ENCODE data around the gene POLR2L.

The POLR2L gene

DNA sequence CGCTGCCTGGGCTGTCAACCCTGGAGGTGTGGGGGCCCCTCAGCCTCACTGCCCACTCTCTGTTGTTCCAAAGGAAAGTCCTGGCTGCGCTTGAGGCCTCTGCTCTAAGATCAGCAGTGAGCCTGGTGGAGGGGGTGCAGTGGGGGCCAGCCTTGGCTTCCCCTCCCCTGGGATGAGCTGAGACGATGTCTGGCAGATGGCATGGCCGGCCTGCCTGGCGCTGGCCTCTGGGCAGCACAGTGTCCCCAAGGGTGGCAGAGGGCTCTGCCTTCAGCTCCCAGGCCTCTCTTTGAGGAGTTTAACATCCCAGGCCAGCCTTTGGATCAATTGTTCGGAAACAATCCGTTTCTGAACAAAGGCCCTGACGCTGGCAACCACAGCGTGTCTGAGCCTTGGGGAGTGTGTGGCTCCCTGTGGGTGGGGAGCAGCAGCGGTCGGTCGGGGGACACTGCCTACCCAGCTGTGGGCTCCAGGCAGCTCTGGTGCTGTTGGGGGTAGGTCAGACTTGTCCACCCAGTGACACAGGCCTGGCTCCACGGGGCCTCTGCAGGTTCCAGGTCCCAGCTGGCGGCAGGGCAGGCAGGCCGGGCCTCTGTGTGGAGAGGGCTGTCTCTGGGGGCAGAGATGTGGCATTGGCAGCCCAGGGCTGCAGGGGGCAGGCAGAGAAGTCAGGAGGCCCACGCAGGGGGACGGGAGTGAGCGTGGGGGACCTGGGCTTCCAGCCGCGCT lies 12.4 kb upstream of the POLR2L start:
- TF ChIP-seq POLR2A (IDR thresholded peaks at IDR 0.05; ENCODE audit: low read length) (no peak), GATA1 (IDR thresholded peaks at IDR 0.05; ENCODE audit: low read depth, low read length) (no peak)
- DNase-seq, result no peak

DNA sequence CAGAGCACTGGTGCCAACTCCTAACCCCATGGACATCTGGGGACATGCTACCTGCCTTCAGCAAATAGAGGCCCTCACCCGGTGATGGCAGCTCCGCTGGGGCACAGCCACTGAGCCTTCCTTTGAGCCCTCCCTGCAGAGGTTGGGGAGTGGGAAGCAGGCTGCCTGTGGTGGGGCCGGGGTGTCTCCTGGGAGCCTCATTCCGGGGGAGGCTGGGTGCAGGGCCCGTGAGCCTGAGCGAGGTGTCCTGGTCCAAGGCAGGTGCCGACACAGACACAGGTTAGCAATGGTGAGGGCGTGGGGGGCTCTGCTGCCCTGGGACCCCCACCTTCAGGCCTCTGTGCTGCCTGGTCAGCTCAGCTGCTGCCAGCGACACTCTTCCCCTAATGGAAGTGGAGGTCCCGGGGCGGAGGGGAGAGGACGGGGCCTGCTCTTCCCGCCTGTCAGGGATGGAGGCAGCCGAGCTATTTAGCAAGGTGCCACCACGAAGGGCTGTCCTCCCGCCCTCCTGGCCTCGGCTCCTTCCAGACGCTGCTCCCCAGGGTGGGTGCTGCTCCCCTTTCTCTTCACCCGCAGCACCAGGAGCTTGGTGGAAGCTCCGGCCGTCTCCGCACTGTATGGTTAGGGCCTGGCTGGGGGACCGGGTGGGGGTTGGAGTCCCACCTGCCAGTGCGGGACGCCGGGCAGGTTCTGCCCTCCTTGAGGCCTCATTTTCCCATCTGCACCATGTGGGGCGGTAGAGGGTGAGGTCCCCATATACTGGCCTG lies 11.5 kb upstream of the POLR2L start:
- no peak for DNase-seq
- TF ChIP-seq POLR2A (IDR thresholded peaks at IDR 0.05; ENCODE audit: low read length) (no peak), GATA1 (IDR thresholded peaks at IDR 0.05; ENCODE audit: low read depth, low read length) (no peak)

DNA sequence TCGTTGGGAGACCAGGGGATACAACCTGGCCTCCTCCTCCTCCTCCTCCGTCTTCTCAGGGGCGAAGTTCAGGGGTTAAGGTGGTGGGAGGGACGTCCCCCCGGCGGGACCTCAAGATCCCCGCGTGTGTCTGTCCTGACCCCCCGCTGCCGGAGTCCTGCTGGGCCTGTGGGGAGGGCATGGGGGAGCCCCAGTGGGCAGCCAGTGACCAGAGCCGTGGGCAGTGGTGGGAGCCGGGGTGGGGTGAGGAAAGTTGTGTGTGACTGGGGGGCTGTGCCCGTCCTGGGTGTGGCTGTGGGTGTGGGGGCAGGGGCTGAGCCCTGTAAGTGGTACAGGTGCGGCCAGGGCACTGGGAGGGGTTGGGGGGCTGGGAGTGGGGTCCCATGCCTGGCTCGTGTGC lies 10.4 kb upstream of the POLR2L start:
- no peak for DNase-seq
- TF ChIP-seq GATA1 (IDR thresholded peaks at IDR 0.05; ENCODE audit: low read depth, low read length) (no peak), POLR2A (IDR thresholded peaks at IDR 0.05; ENCODE audit: low read length) (no peak)

DNA sequence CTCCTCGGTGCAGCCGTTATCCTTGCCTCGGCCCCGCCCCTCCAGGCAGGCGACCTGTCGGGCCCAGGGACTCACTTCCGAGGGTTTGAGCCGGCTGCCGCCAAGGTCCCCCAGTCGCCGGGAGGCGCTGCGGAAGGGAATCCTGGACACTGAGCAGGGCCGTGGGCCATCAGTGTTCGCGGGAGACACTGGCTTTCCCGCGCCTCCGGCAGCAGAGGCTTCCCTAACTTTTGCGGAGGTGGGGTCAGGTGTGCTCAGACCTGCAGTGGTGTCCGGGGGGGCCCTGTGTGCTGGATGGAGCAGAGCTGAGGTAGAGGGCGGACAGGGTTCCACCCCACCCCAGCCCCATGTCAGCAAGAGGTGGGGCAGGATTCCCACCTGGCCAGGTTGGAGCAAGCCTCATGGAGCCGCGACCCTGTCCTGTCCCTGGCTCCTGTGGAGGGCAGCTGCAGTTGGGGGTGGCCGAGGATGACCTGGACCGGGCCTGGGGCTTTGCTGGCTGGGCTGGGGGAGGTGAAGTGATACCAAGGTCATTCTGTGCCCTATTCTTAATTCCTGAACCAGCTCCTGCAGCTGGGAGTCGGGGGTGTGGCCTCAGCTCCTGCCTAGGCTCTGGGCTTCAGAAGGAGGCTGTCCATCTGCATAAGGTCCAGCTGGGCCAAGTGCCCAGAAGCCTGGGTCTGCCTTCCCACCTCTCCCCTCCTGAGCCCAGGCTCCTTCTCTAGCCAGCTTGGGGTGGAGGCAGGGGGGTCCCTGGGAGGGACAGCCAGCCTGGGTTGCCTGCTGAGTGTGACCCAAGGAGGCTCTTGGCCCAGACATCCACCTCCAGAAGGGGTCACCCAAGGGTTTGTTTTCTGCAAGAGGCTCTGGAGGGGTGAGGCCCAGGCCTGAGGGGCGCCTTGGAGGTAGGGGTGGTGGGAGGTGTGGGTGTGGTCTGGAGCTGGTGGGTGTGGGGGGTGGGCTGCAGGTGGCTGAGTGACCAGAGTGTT lies 8.7 kb upstream of the POLR2L start:
- peak; percentile 51 to 64 for DNase-seq
- TF ChIP-seq GATA1 (IDR thresholded peaks at IDR 0.05; ENCODE audit: low read depth, low read length), result no peak
- TF ChIP-seq POLR2A (IDR thresholded peaks at IDR 0.05; ENCODE audit: low read length), result no peak

DNA sequence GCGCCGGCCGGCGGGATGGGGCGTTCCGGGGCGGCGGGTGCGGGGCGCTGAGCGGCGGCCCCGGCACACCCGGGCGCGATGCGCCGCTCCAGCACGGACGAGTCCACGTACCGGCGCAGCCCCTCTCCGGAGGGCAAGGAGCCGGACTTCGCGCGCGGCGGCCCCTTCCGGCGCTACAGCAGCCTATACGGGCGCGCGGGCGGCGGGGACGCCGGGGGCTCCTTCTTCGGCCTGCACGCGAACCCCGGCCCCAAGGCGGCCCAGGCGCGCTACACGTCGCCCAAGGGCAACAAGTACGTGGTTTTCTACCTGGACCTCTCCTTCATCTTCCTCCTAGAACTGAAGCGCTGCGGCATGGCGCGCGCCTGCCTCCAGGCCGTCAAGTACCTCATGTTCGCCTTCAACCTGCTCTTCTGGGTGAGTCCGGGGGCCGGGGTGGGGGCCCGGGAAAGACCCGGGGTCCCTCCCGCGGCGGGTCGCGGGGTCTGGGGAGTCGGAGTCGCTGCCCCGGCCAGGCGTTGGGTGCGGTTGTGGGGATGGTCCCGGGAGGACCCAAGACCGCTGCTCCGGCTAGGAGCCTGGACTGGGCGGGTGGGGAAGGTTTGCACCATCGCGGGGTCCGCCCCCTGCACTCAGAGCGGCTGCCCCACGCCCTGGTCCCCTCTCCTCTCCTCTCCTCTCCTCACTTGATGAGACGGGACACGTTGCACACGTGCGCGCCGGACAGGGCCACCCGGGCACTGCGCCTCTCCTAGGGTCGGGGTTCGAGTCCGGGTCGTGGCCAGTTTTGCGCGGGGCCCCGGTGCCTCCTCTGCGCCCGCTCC lies 7.8 kb upstream of the POLR2L start:
- TF ChIP-seq GATA1 (IDR thresholded peaks at IDR 0.05; ENCODE audit: low read depth, low read length) (no peak), POLR2A (IDR thresholded peaks at IDR 0.05; ENCODE audit: low read length) (no peak)
- no peak for DNase-seq

DNA sequence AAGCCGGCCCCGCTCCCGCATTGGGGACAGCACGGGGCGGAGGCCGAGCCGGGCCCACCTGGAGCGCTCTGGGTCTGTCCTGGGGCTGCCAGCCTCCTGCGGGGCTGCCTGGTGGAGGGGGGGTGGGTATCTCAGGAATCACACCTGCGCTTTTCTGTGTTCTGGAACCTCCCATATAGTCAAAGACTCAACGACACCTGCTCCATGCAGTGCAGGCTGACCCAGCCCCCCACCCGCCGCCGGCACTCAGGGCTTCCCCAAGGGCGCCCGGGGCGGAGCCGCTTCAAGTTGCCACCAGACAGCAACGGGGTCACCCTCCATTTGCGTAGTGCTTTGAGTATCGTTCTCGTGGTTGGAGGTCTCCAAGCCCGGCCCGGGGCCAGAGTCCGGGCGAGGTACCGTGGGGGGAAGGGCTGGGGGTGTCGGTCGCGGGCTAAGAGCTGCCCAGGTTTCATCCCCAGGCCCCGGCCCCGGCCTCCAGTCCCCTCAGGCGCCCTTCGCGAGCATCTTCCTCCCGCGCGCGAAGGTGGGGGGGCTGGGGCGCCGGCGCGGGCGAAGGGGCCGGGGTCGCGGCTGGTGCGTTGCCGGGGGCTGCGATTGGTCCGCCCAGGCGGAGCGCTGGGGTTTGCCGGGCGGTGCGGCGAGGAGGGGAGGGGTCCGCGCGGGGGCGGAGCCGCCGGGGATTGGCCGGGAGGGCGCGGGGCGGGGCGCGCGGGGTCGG lies 6.9 kb upstream of the POLR2L start:
- DNase-seq, result no peak
- TF ChIP-seq GATA1 (IDR thresholded peaks at IDR 0.05; ENCODE audit: low read depth, low read length) (no peak), POLR2A (IDR thresholded peaks at IDR 0.05; ENCODE audit: low read length) (no peak)

DNA sequence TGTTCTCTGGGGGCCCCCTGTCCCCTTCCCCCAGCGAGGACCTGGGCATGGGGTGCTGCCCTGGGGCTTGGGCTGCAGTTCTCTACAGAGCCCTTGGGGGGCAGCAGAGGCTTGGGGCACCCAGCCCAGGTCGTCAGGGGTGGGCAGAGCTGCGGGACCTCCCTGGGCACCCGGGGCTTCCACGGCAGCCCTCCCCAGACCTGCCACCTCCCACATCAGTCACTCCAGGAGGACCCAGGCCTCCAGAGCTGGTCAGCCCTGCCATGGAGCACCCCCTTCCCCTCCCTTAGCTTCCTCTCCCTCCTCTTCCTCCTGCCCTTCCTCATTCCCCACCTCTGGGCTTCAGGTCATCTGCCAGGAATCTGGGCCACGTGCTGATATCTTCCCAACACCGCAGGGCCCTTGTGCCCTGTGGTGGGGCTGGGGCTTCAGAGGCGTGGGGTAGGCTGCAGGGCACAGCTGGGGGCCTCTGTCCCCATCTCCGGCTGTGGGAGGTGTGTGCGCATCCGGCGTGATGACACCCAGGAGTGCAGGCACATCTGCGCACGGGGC lies 6.1 kb upstream of the POLR2L start:
- peak; percentile 47 to 75 for DNase-seq
- TF ChIP-seq GATA1 (IDR thresholded peaks at IDR 0.05; ENCODE audit: low read depth, low read length), result no peak
- no peak for TF ChIP-seq POLR2A (IDR thresholded peaks at IDR 0.05; ENCODE audit: low read length)

DNA sequence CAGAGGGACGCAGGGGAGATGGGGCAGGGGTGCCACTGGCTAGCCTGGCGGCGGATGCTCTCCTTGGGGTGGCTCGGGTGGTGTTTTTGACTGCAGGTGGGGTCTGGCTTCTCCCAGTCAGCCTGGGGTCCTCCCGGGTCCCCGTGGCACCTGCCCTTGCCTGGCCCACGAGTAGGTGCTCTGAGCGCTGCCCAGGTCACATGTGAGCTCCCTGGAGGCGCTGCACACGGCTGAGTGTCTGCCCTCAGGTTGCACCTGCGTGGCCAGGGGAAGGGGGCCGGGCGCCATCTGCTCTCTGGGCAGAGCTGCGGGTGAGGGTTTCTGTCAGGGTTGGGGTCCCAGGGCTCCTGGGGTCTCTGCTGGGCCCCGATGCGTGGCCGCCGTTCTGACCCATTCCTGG lies 5.5 kb upstream of the POLR2L start:
- DNase-seq, result no peak
- no peak for TF ChIP-seq POLR2A (IDR thresholded peaks at IDR 0.05; ENCODE audit: low read length)
- no peak for TF ChIP-seq GATA1 (IDR thresholded peaks at IDR 0.05; ENCODE audit: low read depth, low read length)

DNA sequence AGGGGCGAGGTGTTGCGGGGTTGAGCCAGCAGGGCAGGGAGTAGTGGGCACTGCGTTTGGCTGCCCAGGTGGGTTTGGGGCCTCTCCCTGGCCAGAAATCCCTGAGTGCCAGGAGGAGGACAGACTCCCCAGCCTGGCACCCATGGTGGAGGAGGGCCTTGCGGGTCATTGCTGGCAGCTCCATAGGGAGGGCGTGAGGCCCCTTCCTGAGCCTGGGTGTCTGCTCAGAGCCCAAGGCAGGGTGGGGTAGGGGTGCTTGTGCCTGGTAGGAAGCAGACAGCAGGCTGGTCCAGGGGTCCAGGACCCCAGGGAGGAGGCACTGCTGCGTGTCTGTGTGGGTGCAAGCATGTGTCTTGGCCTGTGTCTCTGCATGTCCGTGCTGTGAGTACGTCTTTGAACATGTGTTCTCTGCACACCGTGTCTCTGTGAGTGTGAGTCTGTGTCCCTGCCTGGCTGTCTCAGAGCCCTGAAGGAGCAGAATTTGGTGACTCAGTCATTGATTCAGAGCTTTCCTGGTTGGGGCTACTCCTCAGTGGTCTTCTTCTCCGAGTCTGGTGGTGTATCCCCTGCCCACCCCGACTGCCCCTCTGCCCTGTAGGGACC lies 4.3 kb upstream of the POLR2L start:
- no peak for TF ChIP-seq POLR2A (IDR thresholded peaks at IDR 0.05; ENCODE audit: low read length)
- DNase-seq, result peak in 1 of 2 experiments; percentile 41

DNA sequence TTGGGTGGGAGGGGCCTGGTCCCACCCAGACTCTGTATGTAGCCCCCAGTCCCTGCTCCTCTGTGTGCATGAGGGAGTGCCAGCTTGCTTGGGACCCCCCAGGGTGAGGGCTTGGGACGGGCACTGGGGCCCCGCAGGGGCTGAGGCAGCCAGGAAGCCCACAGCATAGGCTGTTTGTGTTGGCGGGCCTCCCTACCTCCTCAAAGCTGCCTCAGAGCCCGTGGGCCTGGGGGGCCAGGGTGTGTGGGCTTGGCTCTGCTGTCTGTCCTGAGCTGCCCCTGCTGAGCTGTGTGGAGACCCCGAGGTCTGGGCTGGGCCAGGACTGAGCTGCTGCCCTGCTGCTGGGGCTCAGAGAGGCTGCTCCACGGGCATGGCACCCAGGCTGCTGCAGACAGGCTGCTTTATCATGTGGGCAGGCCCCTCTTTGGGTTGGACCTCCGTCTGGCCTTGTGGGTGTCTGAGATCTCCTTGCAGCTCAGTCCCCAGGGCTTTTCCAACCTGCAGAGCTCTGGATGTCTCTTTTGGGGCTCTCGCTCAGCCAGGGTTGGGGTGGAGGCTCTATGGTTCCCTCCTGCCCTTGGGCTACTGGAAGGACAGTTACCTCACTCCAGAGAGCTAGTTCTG lies 3.7 kb upstream of the POLR2L start:
- TF ChIP-seq POLR2A (IDR thresholded peaks at IDR 0.05; ENCODE audit: low read length) (no peak), GATA1 (IDR thresholded peaks at IDR 0.05; ENCODE audit: low read depth, low read length) (no peak)
- peak; percentile 66 for DNase-seq

Data from erythroblast (primary cell).